GM18505 (cell line): ENCODE data around the gene TET2.

Source experiments
- ATAC-seq: cut with Tn5 transposase; IDR thresholded peaks from one replicate; pipeline ENCODE4 v1.9.1; 2021; ENCODE audit not compliant: unreplicated experiment
- POLR2A ChIP-seq: IDR thresholded peaks from 4 replicates; pipeline ENCODE4 v1.6.1; 2011; ENCODE audit warnings: borderline replicate concordance; ENCODE audit not compliant: insufficient read depth, insufficient read length; ENCODE audit errors: extremely low read depth

TET2 gene

GRCh38 chr4:105149771-105150170 is 3.1 kb downstream of the TET2 start:
- no peak for TF ChIP-seq POLR2A
- no peak for ATAC-seq

DNA sequence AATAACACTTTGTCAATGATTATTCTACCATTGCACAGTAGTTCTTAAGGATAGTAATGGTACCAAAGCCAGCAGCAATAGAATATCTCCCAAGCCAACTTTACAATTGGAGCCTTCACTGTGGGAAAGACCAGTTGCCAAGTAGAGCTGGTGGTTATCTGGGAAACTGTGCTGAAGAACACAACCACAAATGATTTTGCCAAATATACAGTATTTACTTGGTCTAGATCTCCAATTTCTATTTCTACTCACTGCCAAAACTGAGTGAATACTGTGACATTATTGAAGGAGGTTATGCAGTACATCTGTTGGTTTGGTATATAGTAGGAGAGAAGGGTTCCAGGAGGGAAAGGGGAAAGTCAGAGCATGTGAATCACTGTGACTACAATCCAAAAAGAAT is 3.8 kb downstream of the TET2 start:
- TF ChIP-seq POLR2A, result no peak

GRCh38 chr4:105153749-105154148 is 7.1 kb downstream of the TET2 start:
- no peak for ATAC-seq
- TF ChIP-seq POLR2A, result no peak

More for the DNA sequence above, 3.8 kb downstream of the TET2 start:
- no peak for ATAC-seq

DNA sequence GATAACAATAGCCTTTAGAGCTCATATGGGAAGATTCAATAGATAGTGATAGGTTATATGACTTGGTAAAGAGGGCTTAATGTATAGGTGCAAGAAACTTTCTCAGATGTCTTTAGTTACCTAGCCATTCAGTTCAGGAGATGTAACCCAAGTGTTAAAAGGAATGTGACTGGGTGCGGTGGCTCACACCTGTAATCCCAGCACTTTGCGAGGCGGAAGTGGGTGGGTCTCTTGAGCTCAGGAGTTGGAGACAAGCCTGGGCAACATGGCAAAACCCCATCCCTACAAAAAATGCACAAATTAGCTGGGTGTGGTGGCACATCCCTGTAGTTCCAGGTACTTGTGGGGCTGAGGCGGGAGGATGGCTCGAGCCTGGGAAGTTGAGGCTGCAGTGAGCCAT is 7.9 kb downstream of the TET2 start:
- no peak for ATAC-seq
- TF ChIP-seq POLR2A, result no peak

DNA sequence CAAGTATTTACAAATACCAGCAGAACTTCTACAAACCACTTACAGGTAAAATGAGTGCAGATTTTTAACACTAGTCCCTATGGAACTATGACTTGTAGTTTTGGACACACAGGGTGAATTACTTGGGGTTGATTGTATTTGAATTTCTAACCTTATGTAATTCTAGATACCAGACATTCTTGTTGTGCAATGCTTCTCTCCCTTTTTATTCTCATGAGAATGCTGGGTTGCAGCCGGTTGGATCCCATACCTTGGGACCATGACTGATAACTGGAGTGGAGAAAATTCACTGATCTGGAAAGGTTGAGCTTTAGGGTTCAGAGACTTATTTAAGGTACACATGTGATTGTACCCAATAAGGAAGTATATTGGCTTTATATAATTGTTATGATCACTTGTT is 8.8 kb downstream of the TET2 start:
- no peak for TF ChIP-seq POLR2A
- ATAC-seq, result no peak

DNA sequence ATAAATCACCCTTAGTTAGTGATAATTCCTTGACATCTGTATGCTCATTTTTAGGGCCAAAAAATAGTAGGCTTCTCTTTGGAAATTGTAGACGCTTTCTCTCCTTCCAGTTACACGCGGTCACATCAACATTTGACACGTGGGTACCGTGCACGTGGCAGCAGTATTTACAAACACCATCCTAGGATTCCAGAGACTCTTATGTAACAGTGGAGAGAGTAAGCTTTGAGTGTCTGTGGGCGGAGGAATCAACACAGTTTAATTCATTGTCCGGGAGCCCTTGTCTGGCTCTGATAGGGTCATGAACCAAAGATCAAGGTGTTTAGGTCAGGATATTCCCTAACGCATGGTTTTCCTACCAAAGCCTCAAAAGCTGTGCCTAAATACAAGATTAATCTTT is 12.2 kb downstream of the TET2 start:
- no peak for ATAC-seq
- no peak for TF ChIP-seq POLR2A

GRCh38 chr4:105162123-105162796 is 15.6 kb downstream of the TET2 start:
- TF ChIP-seq POLR2A, result no peak
- no peak for ATAC-seq

DNA sequence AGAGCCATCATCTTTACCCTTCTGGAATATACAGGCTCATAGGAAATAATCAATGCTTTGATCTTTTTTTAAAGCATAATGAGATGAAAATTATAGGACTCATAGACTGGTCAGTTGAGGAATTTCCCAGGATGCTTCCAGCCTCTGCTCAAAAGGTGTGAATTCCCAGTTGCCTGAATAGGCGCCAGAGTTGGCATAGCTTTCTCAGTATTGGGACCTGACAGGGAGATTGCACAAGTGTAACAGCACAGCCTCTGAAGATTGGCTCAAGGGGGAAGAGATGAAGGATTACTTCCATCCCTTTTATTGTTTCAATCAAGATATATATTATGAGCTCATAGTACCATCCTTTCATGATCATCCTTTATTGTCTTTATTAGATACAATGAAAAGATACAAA is 17.9 kb downstream of the TET2 start:
- no peak for ATAC-seq
- TF ChIP-seq POLR2A, result no peak

DNA sequence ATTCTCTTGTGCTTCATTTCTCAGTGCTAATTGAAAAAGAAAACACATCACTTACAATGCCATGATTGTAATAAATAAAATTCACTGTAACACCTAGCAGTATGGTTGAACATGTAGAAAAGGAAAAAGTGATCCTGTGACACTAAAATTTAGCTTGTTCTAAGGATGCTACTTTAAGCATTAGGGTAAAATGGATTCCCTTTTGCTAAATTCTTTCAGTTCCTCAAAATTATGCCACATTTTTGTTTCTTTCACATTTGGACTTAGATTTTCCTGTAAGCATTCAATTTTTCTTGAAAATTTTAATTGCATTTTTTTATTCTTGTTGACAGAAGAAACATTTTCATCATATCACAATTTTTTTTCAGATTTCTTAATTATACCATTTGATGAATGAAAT is 19.4 kb downstream of the TET2 start:
- no peak for TF ChIP-seq POLR2A
- no peak for ATAC-seq

DNA sequence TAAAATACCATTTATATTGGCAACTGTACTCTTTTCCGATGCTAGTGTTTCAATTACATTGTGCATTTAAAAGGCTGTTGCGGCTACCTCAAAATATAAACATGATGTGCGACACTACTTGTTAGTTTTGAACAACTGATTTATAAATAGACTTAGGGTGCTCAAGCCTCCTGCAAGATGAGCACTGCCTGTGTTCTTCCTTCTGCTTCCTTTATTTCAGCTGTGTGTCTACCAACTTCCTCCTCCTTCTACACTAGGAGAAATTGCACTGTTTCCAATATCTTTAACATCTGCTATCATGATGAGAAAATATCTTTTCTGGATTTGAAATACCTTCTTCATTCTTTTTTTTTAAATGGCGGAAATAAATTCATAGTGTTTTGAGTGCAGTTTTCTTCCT is 24.0 kb downstream of the TET2 start:
- TF ChIP-seq POLR2A, result no peak
- ATAC-seq, result no peak

- TF ChIP-seq POLR2A, result no peak
- no peak for ATAC-seq
These were observed 25.2 kb downstream of the TET2 start for GRCh38 chr4:105171912-105172311.

DNA sequence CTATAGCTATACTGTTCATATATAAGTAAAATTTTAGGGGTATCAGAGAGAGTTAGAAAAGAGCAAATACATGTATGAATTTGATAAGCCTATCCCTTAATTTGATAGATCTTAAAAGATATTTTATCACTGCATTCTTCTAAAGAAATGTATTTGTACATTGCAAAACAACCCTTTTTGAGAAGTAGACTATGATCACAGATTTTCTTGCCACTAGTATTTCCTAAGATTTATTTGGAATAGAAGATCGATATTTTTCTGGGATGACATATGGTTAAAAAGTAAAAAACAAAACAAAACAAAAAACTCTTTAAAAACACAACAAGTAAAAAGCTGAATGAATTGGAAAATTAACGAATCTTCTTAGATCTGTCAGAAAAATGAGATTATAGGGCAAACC is 27.4 kb downstream of the TET2 start:
- ATAC-seq, result no peak
- no peak for TF ChIP-seq POLR2A

DNA sequence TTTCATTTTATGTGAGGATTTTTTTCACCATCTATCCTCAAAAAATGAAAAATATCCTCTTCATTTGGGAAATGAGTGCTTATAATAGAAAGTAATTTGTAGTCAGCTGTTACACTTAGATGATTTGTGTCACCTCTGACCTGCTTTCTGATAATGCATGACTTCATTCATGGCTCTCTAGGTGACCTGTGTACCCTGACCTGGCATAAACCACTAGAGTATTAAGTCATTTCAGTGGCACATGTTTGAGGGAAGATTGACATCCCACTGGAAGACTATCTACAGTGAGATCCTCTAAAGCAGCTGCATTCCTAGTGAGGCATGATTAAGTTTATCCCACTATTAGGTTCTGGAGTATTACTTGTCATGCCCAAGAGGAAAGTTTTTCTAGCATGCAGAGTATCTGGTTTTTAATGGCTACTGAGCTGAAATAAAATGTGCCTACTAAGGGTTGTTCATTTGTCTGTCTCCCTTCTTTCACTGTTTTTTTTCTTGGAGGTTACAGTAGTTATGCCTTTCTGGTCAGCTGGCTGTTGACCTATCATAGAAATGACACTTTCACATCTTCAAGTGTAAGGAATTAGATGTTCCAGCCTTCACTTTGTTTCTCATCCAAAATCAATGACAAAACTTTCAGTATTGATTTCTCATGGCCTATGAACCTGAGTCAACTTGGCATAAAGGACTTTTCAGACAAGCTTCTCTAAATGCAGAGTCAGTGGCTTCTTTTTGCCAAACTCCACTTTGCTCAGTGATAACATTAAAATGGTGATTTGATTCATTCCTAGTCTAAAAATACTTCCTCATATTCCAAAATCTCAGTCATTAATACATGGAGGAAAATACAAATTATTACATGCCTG is 33.1 kb downstream of the TET2 start:
- TF ChIP-seq POLR2A, result no peak

DNA sequence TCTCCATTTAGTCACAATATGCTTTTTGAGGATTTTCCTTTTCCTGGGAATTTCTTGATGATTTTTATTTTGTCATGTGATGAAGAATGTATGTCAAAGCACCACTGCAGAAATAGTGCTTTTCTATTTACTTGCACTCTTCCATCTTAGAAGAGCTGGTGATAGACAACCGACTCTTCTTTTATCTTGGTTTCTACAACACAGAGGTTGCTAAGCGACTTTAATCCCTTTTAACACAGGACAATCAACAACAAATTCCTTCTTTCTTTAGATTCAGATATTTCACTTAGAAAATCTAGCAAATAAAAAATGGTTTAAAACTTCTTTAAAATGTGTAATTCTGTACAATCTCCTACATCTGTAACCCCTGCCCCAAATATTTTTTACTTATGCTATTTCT is 34.6 kb downstream of the TET2 start:
- ATAC-seq, result no peak
- no peak for TF ChIP-seq POLR2A

More for the DNA sequence above, 33.1 kb downstream of the TET2 start:
- ATAC-seq, result peak; percentile 50

DNA sequence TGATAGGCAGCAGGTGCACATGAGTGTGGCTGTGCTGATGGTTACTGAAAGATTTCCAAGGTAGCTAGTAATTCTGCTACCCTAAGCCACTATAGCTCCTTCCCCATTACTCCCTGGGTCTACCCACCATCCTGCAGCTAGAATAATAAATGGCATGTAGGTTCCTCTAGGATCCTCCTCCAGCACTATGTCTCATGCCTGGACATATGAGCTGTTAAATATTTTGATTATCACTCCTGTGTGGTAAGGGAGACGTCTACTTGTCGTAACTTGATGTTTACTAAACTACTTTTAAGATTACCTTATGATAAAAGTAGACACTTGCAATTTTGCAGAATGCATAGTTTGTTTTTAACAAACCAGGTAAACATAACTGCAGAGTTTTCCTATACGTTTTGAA is 35.5 kb downstream of the TET2 start:
- ATAC-seq, result no peak
- TF ChIP-seq POLR2A, result no peak

DNA sequence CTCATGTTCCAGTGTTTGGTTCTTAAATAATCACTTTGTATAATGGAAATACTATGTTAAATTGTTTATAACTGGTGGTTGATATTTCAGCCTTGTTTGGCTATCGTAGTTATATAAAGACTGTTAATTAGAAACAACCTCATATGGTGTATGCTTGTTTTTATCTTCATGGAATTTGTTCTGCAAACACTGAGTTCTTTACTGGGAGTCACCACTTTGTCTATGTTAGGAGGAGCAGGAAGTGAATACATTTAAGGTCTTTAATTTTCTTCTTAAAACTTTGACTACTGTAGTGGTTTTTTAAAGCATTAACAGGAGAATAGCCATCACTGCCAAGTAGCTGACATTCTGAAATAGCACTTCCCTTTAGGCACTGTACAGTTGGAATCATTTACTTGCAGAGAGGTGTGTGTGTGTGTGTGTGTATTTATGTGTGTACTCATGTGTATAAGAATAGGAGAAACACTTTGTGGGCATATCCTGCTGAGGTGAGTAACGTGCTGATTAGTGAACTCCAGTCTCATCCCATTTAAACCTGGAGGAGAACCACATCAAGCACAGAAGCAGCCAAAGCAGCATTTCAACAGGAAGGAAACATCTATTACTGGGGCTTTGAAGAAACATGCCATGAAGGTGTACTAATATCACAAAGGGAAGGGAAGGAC is 37.8 kb downstream of the TET2 start:
- no peak for TF ChIP-seq POLR2A
- ATAC-seq, result no peak
